HL-60 (cell line): ENCODE results near the gene AK8.

Source experiments
- DNase-seq, 2 experiments: peaks; one replicate each; pipeline ENCODE4 v3.0.0-alpha.2; 2010 to 2020; ENCODE audit warnings: low read depth in 1 of 2, low spot score in 1 of 2
- H3K27ac ChIP-seq: fragments of 250-450 bp; sonication (Bioruptor Pico); replicated peaks from 2 replicates; pipeline ENCODE4 v1.5.1; 2020; ENCODE audit warnings: mild to moderate bottlenecking, moderate library complexity
- H3K27me3 ChIP-seq: fragments of 250-450 bp; sonication (Bioruptor Pico); 2 replicates; pipeline ENCODE4 v1.5.1; 2021; ENCODE audit warnings: mild to moderate bottlenecking, moderate library complexity; ENCODE audit not compliant: insufficient read depth, poor library complexity, severe bottlenecking
- H3K4me3 ChIP-seq: replicated peaks from 2 replicates; pipeline ENCODE4 v1.5.1; 2011; ENCODE audit warnings: mild to moderate bottlenecking, control low read depth, low read length; ENCODE audit not compliant: insufficient read depth
- CTCF ChIP-seq: IDR thresholded peaks from one replicate; pipeline ENCODE4 v1.5.1; 2011; ENCODE audit warnings: low read length, control low read depth, inconsistent platforms; ENCODE audit not compliant: insufficient read depth
- GABPA ChIP-seq: IDR thresholded peaks from 2 replicates; pipeline ENCODE4 v1.6.1; 2012; ENCODE audit warnings: low read depth
- POLR2AphosphoS5 ChIP-seq: IDR thresholded peaks from 2 replicates; pipeline ENCODE4 v1.6.1; 2012; ENCODE audit warnings: low read depth
- REST ChIP-seq: IDR thresholded peaks from 2 replicates; pipeline ENCODE4 v1.6.1; 2012; ENCODE audit warnings: low read depth; ENCODE audit not compliant: insufficient replicate concordance
- SPI1 ChIP-seq: IDR thresholded peaks from 2 replicates; pipeline ENCODE4 v1.6.1; 2012; ENCODE audit warnings: low read depth, mild to moderate bottlenecking, borderline replicate concordance

The AK8 gene

GRCh38 chr9:132793606-132794580, 84.2 kb downstream of the AK8 start:
- H3K27ac ChIP-seq = no peak overlapping the region
- H3K27me3 ChIP-seq = peaks cover 3% of the 10 kb centered on the region
- TF ChIP-seq GABPA (no peak), REST (no peak), CTCF (no peak), SPI1 (no peak), POLR2AphosphoS5 (no peak)
- H3K4me3 ChIP-seq = no peak overlapping the region
- no peak for DNase-seq

GRCh38 chr9:132792547-132792946, 85.5 kb downstream of the AK8 start:
- H3K4me3 ChIP-seq = no peak overlapping the region
- TF ChIP-seq SPI1 (no peak), GABPA (no peak), POLR2AphosphoS5 (no peak), REST (no peak), CTCF (no peak)
- no peak for DNase-seq
- no peak overlapping the region for H3K27ac ChIP-seq
- peaks cover 3% of the 10 kb centered on the region for H3K27me3 ChIP-seq

- no peak overlapping the region for H3K27ac ChIP-seq
- H3K27me3 ChIP-seq = peaks cover 3% of the 10 kb centered on the region
- H3K4me3 ChIP-seq = no peak overlapping the region
- TF ChIP-seq CTCF (no peak), SPI1 (no peak), GABPA (no peak), POLR2AphosphoS5 (no peak), REST (no peak)
- DNase-seq = no peak
Observed at GRCh38 chr9:132791699-132792240, 86.3 kb downstream of the AK8 start.
